COR-L47 (cell line): ENCODE measurements around the gene BEST3.
A peak's percentile ranks its signal among the peaks of the same experiment; 100 is the strongest.

ENCODE experiments used
- DNase-seq: peaks from one replicate; lab custom pipeline; 2025; lab: John Stamatoyannopoulos, UW

The BEST3 gene

GRCh38 chr12:69688021-69688420 lies 11.1 kb downstream of the BEST3 start:
- no peak for DNase-seq

GRCh38 chr12:69687390-69687789 lies 11.7 kb downstream of the BEST3 start:
- DNase-seq: no peak

- no peak for DNase-seq
Measured at GRCh38 chr12:69686731-69687130, 12.4 kb downstream of the BEST3 start.

GRCh38 chr12:69685810-69686209 lies 13.3 kb downstream of the BEST3 start:
- no peak for DNase-seq

GRCh38 chr12:69684466-69684865 lies 14.6 kb downstream of the BEST3 start:
- no peak for DNase-seq

GRCh38 chr12:69682110-69682755 lies 16.9 kb downstream of the BEST3 start:
- DNase-seq: no peak

GRCh38 chr12:69679119-69679518 lies 20.0 kb downstream of the BEST3 start:
- DNase-seq: no peak

GRCh38 chr12:69676257-69677012 lies 22.7 kb downstream of the BEST3 start:
- DNase-seq: no peak

- no peak for DNase-seq
Measured at GRCh38 chr12:69672195-69672594, 26.9 kb downstream of the BEST3 start.

GRCh38 chr12:69671597-69671996 lies 27.5 kb downstream of the BEST3 start:
- no peak for DNase-seq

GRCh38 chr12:69666798-69667197 lies 32.3 kb downstream of the BEST3 start:
- no peak for DNase-seq

GRCh38 chr12:69664930-69665377 lies 34.1 kb downstream of the BEST3 start:
- DNase-seq: peak; percentile 35

- DNase-seq: no peak
Measured at GRCh38 chr12:69663726-69664125, 35.4 kb downstream of the BEST3 start.

GRCh38 chr12:69662764-69663163 lies 36.3 kb downstream of the BEST3 start:
- DNase-seq: no peak

- DNase-seq: no peak
Measured at GRCh38 chr12:69661386-69661785, 37.7 kb downstream of the BEST3 start.

- no peak for DNase-seq
Measured at GRCh38 chr12:69660164-69660863, 38.8 kb downstream of the BEST3 start.

GRCh38 chr12:69658203-69658602 lies 40.9 kb downstream of the BEST3 start:
- DNase-seq: no peak

- DNase-seq: no peak
Measured at GRCh38 chr12:69657376-69658137, 41.5 kb downstream of the BEST3 start.

- no peak for DNase-seq
Measured at GRCh38 chr12:69655616-69656340, 43.3 kb downstream of the BEST3 start.

GRCh38 chr12:69653703-69654102 lies 45.4 kb downstream of the BEST3 start:
- no peak for DNase-seq

- no peak for DNase-seq
Measured at GRCh38 chr12:69651922-69652321, 47.2 kb downstream of the BEST3 start.

GRCh38 chr12:69649529-69649928 lies 49.6 kb downstream of the BEST3 start:
- no peak for DNase-seq
